ENCODE measurements around the gene SDHD.

The SDHD gene

GRCh38 chr11:112106070-112106469, 19.4 kb downstream of the SDHD start:
- no peak for DNase-seq

GRCh38 chr11:112113539-112114457, 27.1 kb downstream of the SDHD start:
- DNase-seq: peak; percentile 14

- DNase-seq: no peak
Observed at GRCh38 chr11:112114460-112114859, 27.8 kb downstream of the SDHD start.

GRCh38 chr11:112115386-112115785, 28.7 kb downstream of the SDHD start:
- DNase-seq: no peak

GRCh38 chr11:112118176-112118575, 31.5 kb downstream of the SDHD start:
- no peak for DNase-seq

- no peak for DNase-seq
Observed at GRCh38 chr11:112121981-112122615, 35.4 kb downstream of the SDHD start.

GRCh38 chr11:112123129-112123528, 36.5 kb downstream of the SDHD start:
- no peak for DNase-seq

- DNase-seq: no peak
Observed at GRCh38 chr11:112127056-112127455, 40.4 kb downstream of the SDHD start.

- DNase-seq: peak; percentile 4
Observed at GRCh38 chr11:112128483-112129121, 41.9 kb downstream of the SDHD start.

GRCh38 chr11:112129656-112130055, 43.0 kb downstream of the SDHD start:
- DNase-seq: no peak

GRCh38 chr11:112132737-112133136, 46.1 kb downstream of the SDHD start:
- no peak for DNase-seq

- no peak for DNase-seq
Observed at GRCh38 chr11:112134473-112134872, 47.8 kb downstream of the SDHD start.

- DNase-seq: no peak
Observed at GRCh38 chr11:112143597-112143996, 56.9 kb downstream of the SDHD start.

Measured in NCI-H748 treated with DMSO at 0.1 percent for 48 hours (cell line).